Inferior parietal cortex (tissue), 1 donor: ENCODE data around the gene ATXN1.

Experiments
- DNase-seq: peaks from one replicate; pipeline ENCODE4 v3.0.0-alpha.2; 2016; ENCODE audit errors: extremely low spot score

ATXN1 gene

DNA sequence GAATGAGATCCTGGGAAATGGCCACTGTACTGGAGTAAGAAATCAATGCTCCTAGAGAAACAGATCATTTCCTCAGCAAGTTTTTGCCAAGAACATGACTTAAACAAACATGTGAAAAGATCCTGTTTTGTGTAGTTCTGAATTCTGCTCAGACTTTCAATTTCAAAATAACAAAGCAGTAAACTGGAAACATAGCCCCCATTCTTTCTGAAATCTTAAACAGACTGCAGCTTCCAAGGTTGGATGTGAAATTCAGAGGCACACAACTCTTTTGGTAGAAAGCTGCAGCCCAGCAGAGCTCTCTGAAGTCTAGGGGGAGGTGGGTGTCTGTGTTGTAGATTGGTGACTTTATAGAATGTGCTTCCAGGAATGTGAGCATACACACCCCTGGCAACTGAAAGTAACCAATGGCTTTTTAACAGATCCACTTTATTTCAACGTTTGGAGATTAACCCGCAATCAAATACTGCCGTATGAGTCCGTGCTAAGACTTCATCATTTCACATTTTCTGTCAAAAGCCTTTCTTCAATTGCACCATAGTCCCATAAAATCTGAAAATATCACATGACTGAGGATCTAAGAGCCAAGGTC, 86.4 kb downstream of the ATXN1 start:
- DNase-seq: no peak

GRCh38 chr6:16673011-16673797, 88.1 kb downstream of the ATXN1 start:
- no peak for DNase-seq

GRCh38 chr6:16671302-16672289, 89.7 kb downstream of the ATXN1 start:
- DNase-seq: no peak

DNA sequence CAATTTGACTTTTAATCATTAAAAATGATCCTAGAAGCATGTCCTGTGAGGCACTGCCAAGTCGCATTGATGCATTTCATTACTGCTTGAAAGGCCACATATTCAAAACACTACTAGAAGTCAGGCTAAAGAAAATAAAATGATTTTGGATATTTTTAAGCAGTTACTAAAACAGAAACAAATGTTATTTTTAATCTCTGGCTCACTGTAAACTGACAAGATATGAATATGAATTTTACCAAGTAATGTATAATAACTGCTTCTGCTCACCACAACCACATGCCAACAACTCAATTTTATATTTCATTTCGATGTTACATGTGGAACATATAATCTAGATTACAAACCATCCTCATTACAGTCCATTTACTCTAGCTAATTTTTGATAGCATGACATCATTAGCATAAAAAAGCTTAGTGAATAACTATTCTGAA, 90.6 kb downstream of the ATXN1 start:
- no peak for DNase-seq

- DNase-seq: no peak
These were observed 91.1 kb downstream of the ATXN1 start for GRCh38 chr6:16670183-16670582.

- DNase-seq: no peak
These were observed 92.0 kb downstream of the ATXN1 start for GRCh38 chr6:16669227-16669626.

GRCh38 chr6:16667509-16667908, 93.8 kb downstream of the ATXN1 start:
- DNase-seq: no peak

- DNase-seq: no peak
These were observed 95.3 kb downstream of the ATXN1 start for GRCh38 chr6:16665992-16666391.

- DNase-seq: no peak
These were observed 96.1 kb downstream of the ATXN1 start for GRCh38 chr6:16665182-16665581.

DNA sequence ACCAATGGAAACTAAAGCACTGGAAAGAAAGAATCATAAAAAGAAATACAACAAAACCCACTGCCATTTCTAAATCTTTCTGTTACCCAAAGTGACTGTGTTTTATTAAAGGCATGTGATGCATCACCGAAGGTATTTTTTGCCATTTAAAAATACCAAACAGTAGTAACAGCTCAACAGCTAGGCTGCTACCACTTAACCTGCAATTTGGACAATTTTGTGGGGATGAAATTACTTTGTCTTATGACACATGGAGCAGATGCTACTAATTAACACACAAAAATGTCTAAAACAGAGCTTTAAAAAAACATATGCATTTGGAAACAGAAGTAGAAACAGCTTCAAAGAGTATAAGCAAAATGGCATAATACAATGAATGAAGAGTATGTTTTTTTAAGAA, 97.4 kb downstream of the ATXN1 start:
- no peak for DNase-seq

- DNase-seq: no peak
These were observed 101.1 kb downstream of the ATXN1 start for GRCh38 chr6:16660157-16660497.

DNA sequence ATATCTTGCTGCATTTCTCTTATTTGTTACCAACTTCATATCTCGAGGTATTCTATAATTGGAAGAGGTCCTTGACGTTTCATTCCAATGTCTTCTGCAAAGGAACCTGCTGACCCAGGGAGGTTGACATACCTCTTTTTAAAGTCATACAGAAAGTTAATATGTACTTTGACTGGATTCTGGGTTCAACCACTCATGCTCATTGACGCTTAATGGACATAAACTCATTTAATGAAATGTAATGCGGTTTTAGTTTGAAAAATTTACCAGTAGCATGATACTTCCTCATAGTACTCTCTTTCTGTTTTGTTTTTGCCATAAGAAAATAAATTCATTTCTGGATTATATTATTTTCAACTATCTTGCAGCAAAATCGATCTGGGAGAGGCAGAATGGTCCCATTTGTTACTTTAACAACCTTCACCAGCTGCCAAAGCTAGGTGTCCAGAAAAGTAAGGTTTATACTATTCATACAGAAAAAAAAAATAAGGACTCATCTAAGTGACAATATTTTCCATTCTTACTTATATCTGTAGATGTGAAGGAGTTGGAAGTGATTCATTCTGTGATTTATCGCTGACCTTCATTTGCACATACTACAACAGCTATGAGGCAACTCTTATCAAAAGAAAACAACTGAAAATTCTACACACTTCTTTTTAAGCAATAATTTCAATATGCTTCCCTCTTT, 101.6 kb downstream of the ATXN1 start:
- DNase-seq: no peak

- no peak for DNase-seq
These were observed 102.8 kb downstream of the ATXN1 start for GRCh38 chr6:16658348-16659034.

DNA sequence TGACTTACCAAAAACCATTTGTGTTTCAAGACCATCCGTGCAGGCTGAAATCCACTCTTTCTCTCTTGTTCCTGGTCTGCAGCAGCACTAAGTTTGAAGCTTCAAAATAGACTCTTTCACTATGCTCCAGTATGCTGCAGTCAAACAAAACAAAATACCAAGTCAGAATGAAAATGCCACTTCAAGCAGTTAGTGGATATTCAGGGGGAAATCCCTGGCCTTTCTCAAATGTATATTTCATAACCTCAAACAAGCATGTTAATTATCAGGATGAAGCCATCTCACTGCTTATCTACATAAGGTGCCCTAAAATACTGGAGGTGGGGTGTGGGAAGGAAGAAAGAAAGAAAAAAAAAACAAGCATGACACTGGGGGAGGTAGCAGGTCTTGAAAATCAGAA, 103.5 kb downstream of the ATXN1 start:
- DNase-seq: no peak

DNA sequence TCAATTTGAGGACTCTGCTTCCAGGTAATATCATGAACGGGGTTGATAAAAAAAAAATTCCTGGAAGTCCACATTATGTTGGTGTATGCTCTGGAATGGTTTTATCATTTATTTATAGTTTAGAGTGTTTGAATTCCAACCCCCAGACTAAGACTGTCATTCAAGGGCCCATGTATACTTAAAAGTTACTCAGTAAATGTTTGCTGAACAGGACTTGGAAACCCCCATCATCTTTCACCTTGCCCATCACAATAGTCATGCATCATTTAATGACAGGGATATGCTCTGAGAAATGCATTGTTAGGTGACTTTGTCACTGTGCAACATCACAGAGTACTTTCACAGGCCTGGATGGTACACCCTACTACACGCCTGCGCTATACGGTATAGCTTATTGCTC, 104.8 kb downstream of the ATXN1 start:
- DNase-seq: no peak

DNA sequence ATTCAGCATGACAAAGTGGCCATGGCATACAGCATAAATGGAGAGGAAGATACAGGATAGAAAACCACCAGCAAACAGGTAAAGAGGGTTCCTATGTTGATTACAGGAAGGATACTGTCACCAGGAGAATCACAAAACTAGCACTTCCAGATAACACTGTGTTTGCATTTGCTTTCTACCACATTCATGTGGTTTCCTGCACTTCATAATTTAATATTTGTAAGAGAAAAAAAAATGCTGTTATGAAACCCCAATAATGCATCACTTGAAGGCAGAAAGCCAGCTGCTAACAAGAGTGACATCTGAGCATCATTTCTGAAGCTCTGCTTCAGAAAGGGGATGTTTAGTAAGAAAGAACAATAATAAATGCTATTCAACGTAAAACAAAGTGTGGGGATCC, 106.6 kb downstream of the ATXN1 start:
- DNase-seq: no peak

- no peak for DNase-seq
These were observed 108.0 kb downstream of the ATXN1 start for GRCh38 chr6:16653226-16653625.

DNA sequence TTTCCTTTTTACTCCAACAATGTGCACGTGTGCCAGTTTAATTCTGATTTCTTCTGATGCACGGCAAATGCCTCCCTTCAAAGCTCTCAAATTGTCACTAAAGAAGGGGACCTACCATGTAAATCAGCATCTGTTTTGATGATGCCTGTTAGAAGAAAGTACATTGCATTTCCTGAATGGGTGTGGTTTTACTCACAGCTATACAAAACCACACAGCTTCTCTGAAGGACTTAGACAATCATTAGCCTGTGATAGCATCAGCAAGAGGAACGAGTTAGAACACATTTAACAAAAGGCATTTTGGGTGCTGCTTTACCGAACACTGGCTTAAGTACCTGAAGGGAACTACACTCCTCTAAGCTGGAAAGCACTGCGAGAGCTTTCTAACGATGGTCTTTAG, 109.4 kb downstream of the ATXN1 start:
- no peak for DNase-seq

DNA sequence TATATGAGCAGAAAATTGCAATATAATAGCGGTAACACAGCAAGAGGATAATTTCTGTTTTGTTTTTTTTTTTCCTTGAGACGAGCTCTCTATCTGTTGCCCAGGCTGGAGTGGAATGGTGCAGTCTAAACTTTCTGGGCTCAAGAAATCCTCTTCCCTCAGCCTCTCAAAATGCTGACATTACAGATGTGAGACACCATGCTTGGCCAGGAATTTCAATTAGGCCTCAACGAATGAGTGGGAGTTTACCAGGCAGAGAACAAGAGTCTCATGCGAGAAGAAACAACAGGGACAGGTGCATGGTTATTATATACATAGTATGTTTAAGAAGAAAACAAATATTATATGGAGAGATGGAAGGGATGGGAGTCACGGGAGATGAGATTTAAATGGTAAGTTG, 111.4 kb downstream of the ATXN1 start:
- no peak for DNase-seq

DNA sequence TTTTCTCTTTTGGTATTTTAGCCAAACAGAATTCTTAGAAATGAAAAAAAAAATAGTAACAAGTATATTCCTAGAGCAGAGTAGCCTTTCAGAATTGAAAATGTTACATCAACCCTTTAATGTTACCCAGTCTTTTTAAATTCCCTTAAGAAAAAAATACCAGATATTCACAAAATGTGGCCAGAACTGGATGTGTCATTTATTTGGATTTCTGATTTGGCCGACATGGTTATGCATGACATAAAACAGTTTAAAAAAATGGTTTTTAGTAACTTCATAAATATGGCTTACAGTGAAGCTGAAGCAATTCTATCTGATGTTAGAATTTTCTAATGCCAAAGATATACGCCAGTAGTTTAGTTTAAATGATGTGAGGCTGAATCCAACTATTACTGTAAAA, 112.0 kb downstream of the ATXN1 start:
- no peak for DNase-seq

- DNase-seq: no peak
These were observed 113.3 kb downstream of the ATXN1 start for GRCh38 chr6:16648003-16648402.
